Parathyroid adenoma (tissue), 2 donors: Measurements from ENCODE around the gene AKAP3.

Source experiments
- H2AFZ ChIP-seq: fragments of 300-600 bp; sonication (generic); one replicate; pipeline ENCODE4 v1.7.0; 2017; ENCODE audit warnings: antibody characterized with exemption, mild to moderate bottlenecking
- H3K27ac ChIP-seq: fragments of 300-600 bp; sonication (generic); one replicate; pipeline ENCODE4 v1.7.0; 2017
- H3K27me3 ChIP-seq: fragments of 300-600 bp; sonication (generic); one replicate; pipeline ENCODE4 v1.7.0; 2017; ENCODE audit warnings: low read length; ENCODE audit not compliant: control insufficient read depth, insufficient read depth
- H3K36me3 ChIP-seq: fragments of 300-600 bp; sonication (generic); one replicate; pipeline ENCODE4 v1.7.0; 2017; ENCODE audit warnings: low read length; ENCODE audit not compliant: control insufficient read depth, insufficient read depth
- H3K4me1 ChIP-seq: fragments of 300-600 bp; sonication (generic); one replicate; pipeline ENCODE4 v1.7.0; 2017; ENCODE audit warnings: control low read depth
- H3K4me2 ChIP-seq: fragments of 300-600 bp; sonication (generic); one replicate; pipeline ENCODE4 v1.7.0; 2017; ENCODE audit warnings: low read length
- H3K4me3 ChIP-seq: fragments of 300-600 bp; sonication (generic); one replicate; pipeline ENCODE4 v1.7.0; 2017; ENCODE audit warnings: low read depth, low read length
- H3K79me2 ChIP-seq: fragments of 300-600 bp; sonication (generic); one replicate; pipeline ENCODE4 v1.7.0; 2017; ENCODE audit warnings: control low read depth
- H3K9ac ChIP-seq: fragments of 300-600 bp; sonication (generic); one replicate; pipeline ENCODE4 v1.7.0; 2017; ENCODE audit warnings: mild to moderate bottlenecking
- H3K9me3 ChIP-seq: fragments of 300-600 bp; sonication (generic); one replicate; pipeline ENCODE4 v1.7.0; 2017; ENCODE audit warnings: low read length; ENCODE audit not compliant: control insufficient read depth
- CTCF ChIP-seq: fragments of 300-600 bp; sonication (generic); IDR thresholded peaks from one replicate; pipeline ENCODE4 v1.7.0; 2017; ENCODE audit warnings: antibody characterized with exemption, mild to moderate bottlenecking
- donor health status: primary hyperparathyroidism.

The AKAP3 gene

GRCh38 chr12:4609071-4609470 is 39.8 kb downstream of the AKAP3 start:
- H3K4me3 ChIP-seq = no peak overlapping the region
- H3K27me3 ChIP-seq = no peaks in the 10 kb centered on the region
- H3K4me2 ChIP-seq = no peak overlapping the region
- no peaks in the 10 kb centered on the region for H3K9me3 ChIP-seq
- H3K4me1 ChIP-seq = no peaks in the 10 kb centered on the region
- H2AFZ ChIP-seq = no peak overlapping the region
- TF ChIP-seq CTCF = no peak
- no peak overlapping the region for H3K27ac ChIP-seq
- H3K79me2 ChIP-seq = peaks cover 7% of the 10 kb centered on the region
- no peaks in the 10 kb centered on the region for H3K36me3 ChIP-seq
- no peak overlapping the region for H3K9ac ChIP-seq

DNA sequence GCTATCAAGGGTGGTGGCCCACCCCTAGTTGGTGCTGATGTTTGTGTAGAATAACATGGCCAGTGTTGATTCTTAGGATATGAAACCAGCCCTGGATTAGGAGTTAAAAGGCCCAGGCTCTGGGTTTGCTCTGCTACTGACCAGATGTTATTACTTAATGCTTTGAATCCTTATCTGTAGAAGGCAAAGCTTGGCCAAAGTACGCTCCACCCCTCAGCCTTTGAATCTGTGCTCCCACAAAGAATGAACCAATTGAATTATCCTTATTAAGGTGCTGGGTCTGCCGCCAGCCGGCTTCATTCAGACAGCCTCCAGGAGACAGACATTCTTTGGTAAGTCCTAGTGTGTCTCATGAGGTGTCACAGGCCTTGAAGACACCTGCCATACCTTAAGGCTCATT is 41.8 kb downstream of the AKAP3 start:
- no peak for TF ChIP-seq CTCF
- Histone ChIP-seq H3K79me2 (peaks cover 10% of the 10 kb centered on the region), H3K4me2 (no peak overlapping the region), H3K9ac (no peak overlapping the region), H3K4me1 (no peaks in the 10 kb centered on the region), H3K27ac (no peak overlapping the region), H3K4me3 (no peak overlapping the region), H3K27me3 (no peaks in the 10 kb centered on the region), H3K9me3 (no peaks in the 10 kb centered on the region), H2AFZ (no peak overlapping the region), H3K36me3 (no peaks in the 10 kb centered on the region)

DNA sequence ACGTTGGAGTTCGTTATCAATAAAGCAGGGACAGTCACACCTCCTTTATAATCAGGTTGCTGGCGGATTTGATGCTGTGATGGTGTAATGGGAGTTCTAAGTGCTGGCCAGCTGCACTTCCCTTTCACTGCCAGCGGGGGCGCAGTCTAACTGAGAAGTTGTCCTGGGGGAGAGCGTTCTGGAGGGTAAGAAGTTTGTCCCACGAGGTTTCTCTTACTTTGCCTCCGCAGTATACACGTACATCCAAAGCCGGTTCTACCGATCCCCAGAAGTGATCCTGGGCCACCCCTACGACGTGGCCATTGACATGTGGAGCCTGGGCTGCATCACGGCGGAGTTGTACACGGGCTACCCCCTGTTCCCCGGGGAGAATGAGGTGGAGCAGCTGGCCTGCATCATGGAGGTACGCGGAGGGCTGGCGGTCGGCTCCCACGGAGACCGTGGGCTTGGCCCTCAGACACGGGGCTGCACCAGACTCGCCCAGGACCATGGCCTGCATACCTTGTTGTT is 44.1 kb downstream of the AKAP3 start:
- Histone ChIP-seq H3K4me2 (peak overlapping the region; percentile 74), H3K79me2 (peaks cover 10% of the 10 kb centered on the region), H3K27ac (peak overlapping the region; percentile 69), H3K36me3 (no peaks in the 10 kb centered on the region), H3K9ac (no peak overlapping the region), H2AFZ (peak overlapping the region; percentile 92), H3K27me3 (no peaks in the 10 kb centered on the region), H3K9me3 (no peaks in the 10 kb centered on the region), H3K4me1 (no peaks in the 10 kb centered on the region), H3K4me3 (peak overlapping the region; percentile 95)
- peak; percentile 99 for TF ChIP-seq CTCF

DNA sequence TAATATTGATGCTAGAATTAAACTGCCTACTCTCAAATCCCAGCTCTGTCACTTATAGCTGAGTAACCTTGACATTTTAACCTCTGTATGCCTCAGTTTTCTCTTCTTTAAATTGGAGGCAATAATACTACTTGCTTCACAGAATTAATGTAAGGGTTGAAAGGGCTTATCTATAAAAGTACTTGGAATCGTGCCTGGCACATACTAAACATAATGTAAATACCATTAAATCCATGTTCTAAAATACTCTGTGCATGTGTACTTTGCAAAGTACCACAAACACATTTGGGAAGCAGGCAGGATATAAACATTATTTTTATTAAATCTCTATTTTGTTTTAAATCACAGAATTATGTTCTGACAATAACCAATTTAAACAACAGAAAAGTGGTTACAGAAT is 44.9 kb downstream of the AKAP3 start:
- no peaks in the 10 kb centered on the region for H3K9me3 ChIP-seq
- H3K4me1 ChIP-seq = no peaks in the 10 kb centered on the region
- no peak overlapping the region for H3K4me3 ChIP-seq

More for the DNA sequence above, 44.9 kb downstream of the AKAP3 start:
- peak overlapping the region; percentile 92 for H2AFZ ChIP-seq
- no peak for TF ChIP-seq CTCF
- H3K27ac ChIP-seq = no peak overlapping the region
- no peaks in the 10 kb centered on the region for H3K27me3 ChIP-seq
- H3K4me2 ChIP-seq = no peak overlapping the region
- peaks cover 10% of the 10 kb centered on the region for H3K79me2 ChIP-seq
- no peak overlapping the region for H3K9ac ChIP-seq
- no peaks in the 10 kb centered on the region for H3K36me3 ChIP-seq
